BLaER1 treated with 17β-estradiol and CSF1 and Interleukin-3, amounts not matched to agents 10 nM and 100 nM (cell line): ENCODE data around the gene CCDC126.
"Not testable (repeated sequence)": the region's sequence is repeated elsewhere in the genome, so short reads cannot be mapped to it uniquely, and the experiment has no call there.

Experiments used
- H3K27ac ChIP-seq, 11 experiments: shearing (Covaris generic); formaldehyde crosslinking; 2 replicates each; pipeline ENCODE4 v1.8.1; 2022
- H3K27me3 ChIP-seq, 11 experiments: shearing (Covaris generic); formaldehyde crosslinking; 2 replicates each; pipeline ENCODE4 v1.8.1; 2022
- H3K36me3 ChIP-seq, 11 experiments: shearing (Covaris generic); formaldehyde crosslinking; 2 replicates each; pipeline ENCODE4 v1.8.1; 2022
- H3K4me1 ChIP-seq, 10 experiments: shearing (Covaris generic); formaldehyde crosslinking; 2 replicates each; pipeline ENCODE4 v1.8.1; 2022
- H3K4me2 ChIP-seq, 11 experiments: shearing (Covaris generic); formaldehyde crosslinking; 2 replicates each; pipeline ENCODE4 v1.8.1; 2022
- H3K4me3 ChIP-seq, 10 experiments: shearing (Covaris generic); formaldehyde crosslinking; 2 replicates each; pipeline ENCODE4 v1.8.1; 2022
- H3K9ac ChIP-seq, 11 experiments: shearing (Covaris generic); formaldehyde crosslinking; 2 replicates each; pipeline ENCODE4 v1.8.1; 2022
- H3K9me3 ChIP-seq, 11 experiments: shearing (Covaris generic); formaldehyde crosslinking; replicated peaks in 1 of 11; 2 replicates each; pipeline ENCODE4 v1.8.1; 2022
- H4K20me1 ChIP-seq, 11 experiments: shearing (Covaris generic); formaldehyde crosslinking; 2 replicates each; pipeline ENCODE4 v1.8.1; 2022
- Cebpa-rat ChIP-seq, 11 experiments: shearing (Covaris generic); IDR thresholded peaks; 2 replicates each; pipeline ENCODE4 v1.8.1; 2022

Gene CCDC126

GRCh38 chr7:23597094-23598091, at the start of gene CCDC126:
TSS of gene CCDC126 (plus strand) at chr7:23597382. CDS start at chr7:23611316, 13,934 bp downstream.
- H3K4me1 ChIP-seq, result peaks cover 24 to 52% (median 31%) of the 10 kb centered on the region in 10 experiments

GRCh38 chr7:23547662-23548061, 49.5 kb upstream of the CCDC126 start:
- Histone ChIP-seq H3K9me3 (peaks cover 0 to 9% (median 5%) of the 10 kb centered on the region in 11 experiments; a peak in 18 of 22 replicates), H3K9ac (no peak overlapping the region), H3K27me3 (no peaks in the 10 kb centered on the region), H3K4me1 (peaks cover 0 to 15% (median 10%) of the 10 kb centered on the region in 10 experiments; a peak in 16 of 20 replicates), H4K20me1 (no peaks in the 10 kb centered on the region), H3K27ac (no peak overlapping the region), H3K4me3 (no peak overlapping the region), H3K36me3 (no peaks in the 10 kb centered on the region), H3K4me2 (0 out of 22 replicates have a peak overlapping the region, but pooled peaks of 2 of the 11 experiments have one; percentile 3 to 23)
- no peak for TF ChIP-seq Cebpa-rat (IDR thresholded peaks at IDR 0.05)

More at GRCh38 chr7:23597094-23598091, at the start of gene CCDC126:
- no peak for TF ChIP-seq Cebpa-rat (IDR thresholded peaks at IDR 0.05)
- Histone ChIP-seq H3K9ac (peak within 1 kb of the TSS; percentile 77 to 89 (median 85)), H4K20me1 (peaks cover 0 to 33% (median 0%) of the 10 kb centered on the region in 11 experiments; a peak in 6 of 22 replicates), H3K27me3 (no peaks in the 10 kb centered on the region; a peak in 1 of 22 replicates), H3K4me2 (peak within 1 kb of the TSS; percentile 76 to 89 (median 83)), H3K36me3 (peaks cover 0 to 6% (median 0%) of the 10 kb centered on the region in 11 experiments; a peak in 2 of 22 replicates), H3K9me3 (peaks cover 0 to 7% (median 0%) of the 10 kb centered on the region in 11 experiments; a peak in 2 of 22 replicates), H3K4me3 (peak within 1 kb of the TSS; percentile 68 to 89 (median 80)), H3K27ac (peak within 1 kb of the TSS; percentile 62 to 87 (median 79); a peak in 21 of 22 replicates)

- H3K4me1 ChIP-seq, result no peaks in the 10 kb centered on the region
Observed at GRCh38 chr7:23558303-23558702, 38.9 kb upstream of the CCDC126 start.

GRCh38 chr7:23570592-23571200, 26.5 kb upstream of the CCDC126 start:
- no peaks in the 10 kb centered on the region for H3K36me3 ChIP-seq
- H3K27ac ChIP-seq, result no peak overlapping the region
- H3K4me2 ChIP-seq, result no peak overlapping the region
- H3K27me3 ChIP-seq, result no peaks in the 10 kb centered on the region
- no peaks in the 10 kb centered on the region for H4K20me1 ChIP-seq
- H3K4me3 ChIP-seq, result no peak overlapping the region
- no peak overlapping the region for H3K9ac ChIP-seq
- no peaks in the 10 kb centered on the region for H3K9me3 ChIP-seq
- no peak for TF ChIP-seq Cebpa-rat (IDR thresholded peaks at IDR 0.05)
- no peaks in the 10 kb centered on the region for H3K4me1 ChIP-seq

More at GRCh38 chr7:23558303-23558702, 38.9 kb upstream of the CCDC126 start:
- no peaks in the 10 kb centered on the region for H3K27me3 ChIP-seq
- H3K4me2 ChIP-seq, result no peak overlapping the region
- no peak for TF ChIP-seq Cebpa-rat (IDR thresholded peaks at IDR 0.05)
- H3K27ac ChIP-seq, result no peak overlapping the region
- no peak overlapping the region for H3K4me3 ChIP-seq
- no peaks in the 10 kb centered on the region for H3K36me3 ChIP-seq
- H3K9me3 ChIP-seq, result no peaks in the 10 kb centered on the region
- no peaks in the 10 kb centered on the region for H4K20me1 ChIP-seq
- no peak overlapping the region for H3K9ac ChIP-seq

- not testable (repeated sequence) for H3K4me2 ChIP-seq, H3K27ac ChIP-seq, H3K27me3 ChIP-seq, H4K20me1 ChIP-seq, H3K36me3 ChIP-seq, H3K9ac ChIP-seq, H3K4me1 ChIP-seq, H3K4me3 ChIP-seq, H3K9me3 ChIP-seq
Observed at GRCh38 chr7:23581975-23582374, 15.2 kb upstream of the CCDC126 start.

- not testable (repeated sequence) for H3K9ac ChIP-seq, H3K4me2 ChIP-seq, H3K4me1 ChIP-seq, H3K9me3 ChIP-seq, H3K27ac ChIP-seq, H3K4me3 ChIP-seq, H3K27me3 ChIP-seq, H4K20me1 ChIP-seq, H3K36me3 ChIP-seq
Observed at GRCh38 chr7:23585304-23585703, 11.9 kb upstream of the CCDC126 start.

GRCh38 chr7:23586159-23586558, 11.0 kb upstream of the CCDC126 start:
- no peaks in the 10 kb centered on the region for H4K20me1 ChIP-seq
- no peak overlapping the region for H3K4me3 ChIP-seq
- no peak for TF ChIP-seq Cebpa-rat (IDR thresholded peaks at IDR 0.05)
- no peak overlapping the region for H3K9ac ChIP-seq
- no peak overlapping the region for H3K27ac ChIP-seq
- no peaks in the 10 kb centered on the region for H3K4me1 ChIP-seq
- no peaks in the 10 kb centered on the region for H3K9me3 ChIP-seq
- H3K4me2 ChIP-seq, result no peak overlapping the region
- H3K36me3 ChIP-seq, result no peaks in the 10 kb centered on the region
- no peaks in the 10 kb centered on the region for H3K27me3 ChIP-seq

GRCh38 chr7:23590529-23590928, 6.7 kb upstream of the CCDC126 start:
- H3K4me1 ChIP-seq, result peaks cover under 1 to 20% (median 6%) of the 10 kb centered on the region in 10 experiments; a peak in 19 of 20 replicates
- H3K4me3 ChIP-seq, result no peak overlapping the region
- H3K27ac ChIP-seq, result no peak overlapping the region
- no peaks in the 10 kb centered on the region for H4K20me1 ChIP-seq
- H3K4me2 ChIP-seq, result no peak overlapping the region
- no peaks in the 10 kb centered on the region for H3K27me3 ChIP-seq
- H3K9ac ChIP-seq, result no peak overlapping the region
- H3K36me3 ChIP-seq, result no peaks in the 10 kb centered on the region
- TF ChIP-seq Cebpa-rat (IDR thresholded peaks at IDR 0.05), result no peak
- no peaks in the 10 kb centered on the region for H3K9me3 ChIP-seq

GRCh38 chr7:23593706-23594105, 3.5 kb upstream of the CCDC126 start:
- H3K4me2 ChIP-seq, result peak overlapping the region in 1 of 11 experiments; percentile 4; a peak in 1 of 22 replicates
- H3K4me1 ChIP-seq, result peaks cover 14 to 43% (median 23%) of the 10 kb centered on the region in 10 experiments
- no peak overlapping the region for H3K9ac ChIP-seq
- no peak for TF ChIP-seq Cebpa-rat (IDR thresholded peaks at IDR 0.05)
- peaks cover 0 to 5% (median 0%) of the 10 kb centered on the region in 11 experiments; a peak in 1 of 22 replicates for H4K20me1 ChIP-seq
- peaks cover 0 to 7% (median 0%) of the 10 kb centered on the region in 11 experiments; a peak in 2 of 22 replicates for H3K9me3 ChIP-seq
- H3K4me3 ChIP-seq, result no peak overlapping the region
- H3K36me3 ChIP-seq, result no peaks in the 10 kb centered on the region
- H3K27me3 ChIP-seq, result no peaks in the 10 kb centered on the region
- H3K27ac ChIP-seq, result no peak overlapping the region
